NT2/D1 (cell line): ENCODE measurements around the gene CMTM5.

ENCODE experiments used
- SUZ12 ChIP-seq: IDR thresholded peaks from 2 replicates; pipeline ENCODE4 v1.6.1; 2011; ENCODE audit not compliant: insufficient read length, insufficient read depth; ENCODE audit errors: extremely low read depth
- YY1 ChIP-seq: IDR thresholded peaks from 2 replicates; pipeline ENCODE4 v1.6.1; 2011; ENCODE audit not compliant: insufficient read length, insufficient read depth
- ZNF274 ChIP-seq: IDR thresholded peaks from 2 replicates; pipeline ENCODE4 v1.6.1; 2011; ENCODE audit warnings: mild to moderate bottlenecking, low read depth, low read length

GRCh38 chr14:23425169-23425568 lies 48.3 kb downstream of the CMTM5 start:
- TF ChIP-seq YY1 (no peak), ZNF274 (no peak), SUZ12 (no peak)
